ENCODE results near the gene LAMB1.

The LAMB1 gene

DNA sequence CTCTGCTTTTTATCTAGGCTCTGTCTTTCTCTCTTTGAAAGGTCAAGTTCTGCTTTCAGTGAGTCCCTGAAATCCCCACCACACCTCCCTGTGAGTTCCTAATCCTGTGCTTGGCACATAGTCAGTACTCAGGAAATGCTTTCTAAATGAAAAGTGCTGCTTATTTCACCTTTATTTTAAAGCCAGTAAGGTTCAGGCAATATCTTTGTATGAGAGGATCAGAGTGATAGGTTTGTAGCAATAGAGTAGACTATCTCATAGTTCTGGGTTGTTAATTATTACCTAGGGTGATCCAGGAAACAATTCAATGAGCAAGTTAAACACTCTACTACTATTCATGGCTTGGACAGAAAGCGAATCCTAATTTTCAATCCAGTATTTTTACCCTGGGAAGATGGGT lies 7.4 kb upstream of the LAMB1 start:
- DNase-seq: no peak
- Histone ChIP-seq H3K4me2 (ENCODE audit: low read depth, low read length) (no peak overlapping the region), H3K4me3 (ENCODE audit: low read length) (no peak overlapping the region), H2AFZ (ENCODE audit: low read length) (no peak overlapping the region), H4K20me1 (ENCODE audit: insufficient read depth, low read length) (no peaks in the 10 kb centered on the region), H3K36me3 (replicated peaks; ENCODE audit: insufficient read depth, low read length) (no peaks in the 10 kb centered on the region), H3K79me2 (ENCODE audit: low read length) (no peaks in the 10 kb centered on the region), H3K9me2 (replicated peaks; ENCODE audit: insufficient read depth, low read length) (no peaks in the 10 kb centered on the region), H3F3A (ENCODE audit: insufficient read depth, low read length) (no peaks in the 10 kb centered on the region), H3K4me1 (ENCODE audit: low read length) (no peaks in the 10 kb centered on the region), H3K9me3 (replicated peaks; ENCODE audit: insufficient read depth, low read length) (no peaks in the 10 kb centered on the region), H3K27ac (ENCODE audit: low read length) (no peak overlapping the region), H3K9ac (ENCODE audit: low read length) (no peak overlapping the region), H3K27me3 (replicated peaks; ENCODE audit: insufficient read depth, low read length) (no peaks in the 10 kb centered on the region)
- TF ChIP-seq EZH2 (optimal IDR thresholded peaks at IDR 0.05; ENCODE audit: low read depth, low read length) (no peak), EZH2phosphoT487 (IDR thresholded peaks at IDR 0.05; ENCODE audit: low read length) (no peak)
- TF ChIP-seq, protein P1, sequence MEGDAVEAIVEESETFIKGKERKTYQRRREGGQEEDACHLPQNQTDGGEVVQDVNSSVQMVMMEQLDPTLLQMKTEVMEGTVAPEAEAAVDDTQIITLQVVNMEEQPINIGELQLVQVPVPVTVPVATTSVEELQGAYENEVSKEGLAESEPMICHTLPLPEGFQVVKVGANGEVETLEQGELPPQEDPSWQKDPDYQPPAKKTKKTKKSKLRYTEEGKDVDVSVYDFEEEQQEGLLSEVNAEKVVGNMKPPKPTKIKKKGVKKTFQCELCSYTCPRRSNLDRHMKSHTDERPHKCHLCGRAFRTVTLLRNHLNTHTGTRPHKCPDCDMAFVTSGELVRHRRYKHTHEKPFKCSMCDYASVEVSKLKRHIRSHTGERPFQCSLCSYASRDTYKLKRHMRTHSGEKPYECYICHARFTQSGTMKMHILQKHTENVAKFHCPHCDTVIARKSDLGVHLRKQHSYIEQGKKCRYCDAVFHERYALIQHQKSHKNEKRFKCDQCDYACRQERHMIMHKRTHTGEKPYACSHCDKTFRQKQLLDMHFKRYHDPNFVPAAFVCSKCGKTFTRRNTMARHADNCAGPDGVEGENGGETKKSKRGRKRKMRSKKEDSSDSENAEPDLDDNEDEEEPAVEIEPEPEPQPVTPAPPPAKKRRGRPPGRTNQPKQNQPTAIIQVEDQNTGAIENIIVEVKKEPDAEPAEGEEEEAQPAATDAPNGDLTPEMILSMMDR (IDR thresholded peaks at IDR 0.05; ENCODE audit: low read length): no peak

DNA sequence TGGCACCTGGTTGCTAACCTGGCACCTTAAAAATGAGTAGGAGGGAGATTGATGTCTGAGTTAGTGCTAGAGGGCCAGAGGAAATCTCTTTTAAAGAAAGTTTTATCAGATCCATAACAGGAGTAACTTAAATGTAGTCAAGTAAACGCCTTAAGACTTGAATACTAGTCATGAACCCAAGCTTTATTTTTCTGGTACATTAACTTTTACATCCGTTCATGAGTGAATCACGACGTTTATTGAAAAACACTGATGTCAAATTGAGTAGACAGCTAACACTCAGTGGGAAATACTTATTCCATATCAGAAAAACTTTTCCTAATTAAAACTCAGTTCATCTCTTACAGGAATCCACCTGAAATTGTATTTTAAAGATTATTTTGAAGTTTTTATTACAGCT lies 6.9 kb upstream of the LAMB1 start:
- no peak for TF ChIP-seq EZH2 (optimal IDR thresholded peaks at IDR 0.05; ENCODE audit: low read depth, low read length)
- TF ChIP-seq EZH2phosphoT487 (IDR thresholded peaks at IDR 0.05; ENCODE audit: low read length): no peak
- TF ChIP-seq, protein P1 (IDR thresholded peaks at IDR 0.05; ENCODE audit: low read length): no peak
- no peak overlapping the region for H3K4me3 ChIP-seq (ENCODE audit: low read length)
- H3K9ac ChIP-seq (ENCODE audit: low read length): no peak overlapping the region
- no peaks in the 10 kb centered on the region for H4K20me1 ChIP-seq (ENCODE audit: insufficient read depth, low read length)
- H3K79me2 ChIP-seq (ENCODE audit: low read length): no peaks in the 10 kb centered on the region
- H3K9me3 ChIP-seq (replicated peaks; ENCODE audit: insufficient read depth, low read length): no peaks in the 10 kb centered on the region
- no peaks in the 10 kb centered on the region for H3K27me3 ChIP-seq (replicated peaks; ENCODE audit: insufficient read depth, low read length)
- H3K4me1 ChIP-seq (ENCODE audit: low read length): no peaks in the 10 kb centered on the region
- no peak overlapping the region for H2AFZ ChIP-seq (ENCODE audit: low read length)
- no peak overlapping the region for H3K4me2 ChIP-seq (ENCODE audit: low read depth, low read length)
- DNase-seq: no peak
- no peaks in the 10 kb centered on the region for H3K36me3 ChIP-seq (replicated peaks; ENCODE audit: insufficient read depth, low read length)
- H3F3A ChIP-seq (ENCODE audit: insufficient read depth, low read length): no peaks in the 10 kb centered on the region
- no peaks in the 10 kb centered on the region for H3K9me2 ChIP-seq (replicated peaks; ENCODE audit: insufficient read depth, low read length)
- no peak overlapping the region for H3K27ac ChIP-seq (ENCODE audit: low read length)

DNA sequence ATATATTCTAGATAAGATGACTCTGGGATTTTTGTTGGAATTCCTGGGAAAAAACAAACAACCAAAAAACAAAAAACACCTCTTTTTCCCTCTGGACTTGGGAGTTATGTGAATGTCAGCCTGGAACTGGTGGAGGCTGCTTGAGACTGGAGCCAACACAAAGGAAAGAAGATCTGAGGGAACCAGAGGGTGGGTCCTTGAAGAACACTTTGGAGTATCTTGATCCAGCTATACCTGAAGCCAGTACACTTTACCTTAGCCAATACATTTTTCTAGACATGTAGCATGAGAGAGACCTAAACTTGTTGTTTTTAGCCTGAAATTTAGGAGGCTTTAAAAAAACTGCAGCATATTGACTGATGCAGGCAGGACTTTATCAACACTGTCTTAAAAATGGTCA lies 5.9 kb upstream of the LAMB1 start:
- no peaks in the 10 kb centered on the region for H3K9me3 ChIP-seq (replicated peaks; ENCODE audit: insufficient read depth, low read length)
- no peak overlapping the region for H3K27ac ChIP-seq (ENCODE audit: low read length)
- H4K20me1 ChIP-seq (ENCODE audit: insufficient read depth, low read length): no peaks in the 10 kb centered on the region
- H3K9ac ChIP-seq (ENCODE audit: low read length): no peak overlapping the region
- no peak overlapping the region for H3K4me3 ChIP-seq (ENCODE audit: low read length)
- H3F3A ChIP-seq (ENCODE audit: insufficient read depth, low read length): no peaks in the 10 kb centered on the region
- H3K36me3 ChIP-seq (replicated peaks; ENCODE audit: insufficient read depth, low read length): no peaks in the 10 kb centered on the region
- DNase-seq: no peak
- H3K4me1 ChIP-seq (ENCODE audit: low read length): no peaks in the 10 kb centered on the region
- H2AFZ ChIP-seq (ENCODE audit: low read length): no peak overlapping the region
- 0 out of 2 replicates have a peak, but pooled peaks cover 3% of the 10 kb centered on the region for H3K27me3 ChIP-seq (replicated peaks; ENCODE audit: insufficient read depth, low read length)
- TF ChIP-seq EZH2 (optimal IDR thresholded peaks at IDR 0.05; ENCODE audit: low read depth, low read length) (no peak), EZH2phosphoT487 (IDR thresholded peaks at IDR 0.05; ENCODE audit: low read length) (no peak)
- TF ChIP-seq, protein P1 (IDR thresholded peaks at IDR 0.05; ENCODE audit: low read length): no peak
- H3K4me2 ChIP-seq (ENCODE audit: low read depth, low read length): no peak overlapping the region
- H3K9me2 ChIP-seq (replicated peaks; ENCODE audit: insufficient read depth, low read length): no peaks in the 10 kb centered on the region
- H3K79me2 ChIP-seq (ENCODE audit: low read length): no peaks in the 10 kb centered on the region

Data from MM.1S (cell line).